Activated CD4-positive, alpha-beta T cell treated with anti-CD3 and anti-CD28 coated beads, Interleukin-2, amount 10 ng/mL, durations not matched to agents 7 days and 5 days (primary cell): ENCODE measurements around the gene MZT2A. TPM values are rescaled to one million over a fixed set of nuclear protein-coding genes. Genes with fewer than 3 reads are reported as not detected.
A peak's percentile ranks its signal among the peaks of the same experiment; 100 is the strongest.
"Not testable (repeated sequence)": the region's sequence is repeated elsewhere in the genome, so short reads cannot be mapped to it uniquely, and the experiment has no call there.

Experiments
- CTCF ChIA-PET: fragments of 350-600 bp; sonication (Branson Sonifier 250); formaldehyde crosslinking; loops from one replicate; lab custom pipeline; 2021; ENCODE audit warnings: antibody characterized with exemption; lab: Charles Lee
- POLR2A ChIA-PET: fragments of 350-600 bp; sonication (Branson Sonifier 250); formaldehyde crosslinking; loops from one replicate; lab custom pipeline; 2021; ENCODE audit warnings: antibody characterized with exemption; lab: Charles Lee
- DNase-seq: peaks from one replicate; pipeline ENCODE4 v3.0.0-alpha.2; 2020
- H3K27ac Mint-ChIP-seq: one replicate; pipeline ENCODE4 v1.8.0; 2021; ENCODE audit warnings: mild to moderate bottlenecking, moderate library complexity, mixed read lengths
- H3K27me3 Mint-ChIP-seq: one replicate; pipeline ENCODE4 v1.8.0; 2021; ENCODE audit warnings: mixed read lengths
- H3K36me3 Mint-ChIP-seq: one replicate; pipeline ENCODE4 v1.8.0; 2021; ENCODE audit warnings: low read depth, mixed read lengths
- H3K4me1 Mint-ChIP-seq: one replicate; pipeline ENCODE4 v1.8.0; 2021; ENCODE audit warnings: mixed read lengths
- H3K4me3 Mint-ChIP-seq: one replicate; pipeline ENCODE4 v1.8.0; 2021; ENCODE audit warnings: mild to moderate bottlenecking, moderate library complexity, mixed read lengths
- H3K9me3 Mint-ChIP-seq: one replicate; pipeline ENCODE4 v1.8.0; 2021; ENCODE audit warnings: mixed read lengths
- total RNA-seq, 2 experiments: library from RNA; stranded (reverse); gene quantifications; one replicate each; pipeline ENCODE4 v1.2.3, GENCODE V29; 2021

MZT2A gene
- total RNA-seq, 2 experiments from 2014 or later = 96.9 to 116 TPM

DNA sequence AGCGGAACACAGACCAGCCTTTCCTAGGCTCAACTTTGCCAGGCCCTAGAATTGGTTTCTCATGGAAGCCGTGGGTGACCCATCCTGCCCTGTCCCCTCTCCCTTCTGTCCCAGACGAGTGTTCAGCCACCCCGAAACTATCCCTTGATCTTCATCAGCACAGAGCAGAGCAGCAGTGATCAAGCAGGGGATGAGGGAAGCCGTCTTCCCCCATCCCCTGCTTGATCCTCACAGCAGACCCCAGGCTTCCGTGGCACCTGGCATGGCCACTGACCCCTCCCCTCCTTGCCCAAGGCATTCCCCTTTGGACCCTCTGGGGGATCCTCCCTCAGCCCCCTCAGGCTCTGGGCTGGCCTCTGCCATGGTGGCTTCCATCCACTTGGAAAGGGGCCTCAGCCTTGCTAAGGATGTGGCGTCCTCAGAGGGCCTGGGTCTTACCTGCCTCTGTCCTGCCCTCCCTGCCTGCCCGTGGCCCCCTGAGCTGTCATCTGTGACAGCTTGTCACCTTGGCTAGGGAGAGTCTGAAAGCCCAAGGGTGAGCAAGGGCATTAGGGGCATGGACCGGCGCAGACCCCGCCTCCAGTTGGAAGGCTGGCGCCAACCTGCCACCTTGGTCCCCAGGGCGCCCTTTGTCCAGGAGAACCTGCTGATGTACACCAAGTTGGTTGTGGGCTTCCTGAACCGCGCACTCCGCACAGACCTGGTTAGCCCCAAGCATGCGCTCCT, 25.1 kb upstream of the MZT2A start:
- no peak overlapping the region for H3K27ac Mint-ChIP-seq
- no peak overlapping the region for H3K4me3 Mint-ChIP-seq
- ChIA-PET CTCF (no interaction called here), POLR2A (no interaction called here)
- H3K36me3 Mint-ChIP-seq = peaks cover 13% of the 10 kb centered on the region
- no peaks in the 10 kb centered on the region for H3K9me3 Mint-ChIP-seq
- peaks cover 14% of the 10 kb centered on the region for H3K4me1 Mint-ChIP-seq
- no peaks in the 10 kb centered on the region for H3K27me3 Mint-ChIP-seq
- no peak for DNase-seq

GRCh38 chr2:131516621-131517020, 24.4 kb upstream of the MZT2A start:
- not testable (repeated sequence) for H3K27me3 Mint-ChIP-seq, DNase-seq

DNA sequence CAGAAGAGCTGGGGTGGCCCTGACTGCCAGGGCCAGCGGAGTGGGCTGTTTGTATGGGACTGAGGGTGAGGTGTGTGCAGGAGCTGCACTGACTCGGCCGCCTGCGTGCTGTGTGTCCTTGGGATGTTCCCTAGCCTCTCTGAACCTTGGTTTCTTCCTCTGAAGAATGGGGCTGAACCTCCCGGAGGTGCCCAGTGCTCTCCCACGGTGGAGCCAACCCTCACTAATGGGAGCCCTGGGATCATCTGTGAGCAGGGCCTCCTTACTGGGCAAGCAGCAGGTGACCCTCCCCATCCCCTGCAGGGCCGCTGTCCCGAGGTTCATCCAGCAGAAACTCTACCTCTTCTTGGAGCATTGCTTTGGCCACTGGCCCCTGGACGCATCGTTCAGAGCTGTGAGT, 23.8 kb upstream of the MZT2A start:
- H3K9me3 Mint-ChIP-seq = no peaks in the 10 kb centered on the region
- H3K36me3 Mint-ChIP-seq = peaks cover 16% of the 10 kb centered on the region
- H3K27me3 Mint-ChIP-seq = no peaks in the 10 kb centered on the region
- CTCF ChIA-PET = interaction anchor here (0.6 kb wide), 1 partner anchor 45 kb away, joined by 3 read pairs; no protein-coding TSS in a partner anchor
- no peak overlapping the region for H3K4me3 Mint-ChIP-seq
- DNase-seq = no peak
- H3K27ac Mint-ChIP-seq = no peak overlapping the region
- POLR2A ChIA-PET = no interaction called here
- H3K4me1 Mint-ChIP-seq = peaks cover 15% of the 10 kb centered on the region

More at GRCh38 chr2:131516621-131517020, 24.4 kb upstream of the MZT2A start:
- H3K27ac Mint-ChIP-seq, H3K4me3 Mint-ChIP-seq, POLR2A ChIA-PET, H3K9me3 Mint-ChIP-seq: not testable (repeated sequence)
- H3K4me1 Mint-ChIP-seq = peaks cover 15% of the 10 kb centered on the region
- peaks cover 14% of the 10 kb centered on the region for H3K36me3 Mint-ChIP-seq
- CTCF ChIA-PET = interaction anchor here (0.6 kb wide), 1 partner anchor 44 kb away, joined by 3 read pairs; no protein-coding TSS in a partner anchor

DNA sequence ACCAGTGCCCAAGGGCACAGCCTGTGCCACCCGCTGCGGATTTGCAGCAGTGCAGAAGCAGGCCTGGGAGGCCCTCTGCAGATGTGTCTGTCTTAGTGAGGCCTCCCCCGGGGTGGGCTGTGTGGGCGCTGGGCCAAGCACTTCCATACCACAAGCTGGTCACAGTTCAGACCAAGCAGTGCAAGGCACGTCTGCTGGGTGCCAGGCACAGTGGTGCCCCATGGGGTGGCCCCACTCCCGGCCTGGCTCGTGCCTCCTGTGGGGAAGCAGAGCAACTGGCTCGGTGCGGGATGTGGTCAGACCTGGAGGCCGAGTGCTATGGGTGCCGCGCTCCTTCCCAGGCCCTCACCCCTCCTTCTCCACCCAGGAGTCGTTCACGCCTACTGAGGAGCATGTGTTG, 23.0 kb upstream of the MZT2A start:
- H3K9me3 Mint-ChIP-seq, POLR2A ChIA-PET, H3K27me3 Mint-ChIP-seq, H3K4me3 Mint-ChIP-seq, H3K27ac Mint-ChIP-seq, DNase-seq, CTCF ChIA-PET: not testable (repeated sequence)
- peaks cover 16% of the 10 kb centered on the region for H3K36me3 Mint-ChIP-seq
- peaks cover 15% of the 10 kb centered on the region for H3K4me1 Mint-ChIP-seq

DNA sequence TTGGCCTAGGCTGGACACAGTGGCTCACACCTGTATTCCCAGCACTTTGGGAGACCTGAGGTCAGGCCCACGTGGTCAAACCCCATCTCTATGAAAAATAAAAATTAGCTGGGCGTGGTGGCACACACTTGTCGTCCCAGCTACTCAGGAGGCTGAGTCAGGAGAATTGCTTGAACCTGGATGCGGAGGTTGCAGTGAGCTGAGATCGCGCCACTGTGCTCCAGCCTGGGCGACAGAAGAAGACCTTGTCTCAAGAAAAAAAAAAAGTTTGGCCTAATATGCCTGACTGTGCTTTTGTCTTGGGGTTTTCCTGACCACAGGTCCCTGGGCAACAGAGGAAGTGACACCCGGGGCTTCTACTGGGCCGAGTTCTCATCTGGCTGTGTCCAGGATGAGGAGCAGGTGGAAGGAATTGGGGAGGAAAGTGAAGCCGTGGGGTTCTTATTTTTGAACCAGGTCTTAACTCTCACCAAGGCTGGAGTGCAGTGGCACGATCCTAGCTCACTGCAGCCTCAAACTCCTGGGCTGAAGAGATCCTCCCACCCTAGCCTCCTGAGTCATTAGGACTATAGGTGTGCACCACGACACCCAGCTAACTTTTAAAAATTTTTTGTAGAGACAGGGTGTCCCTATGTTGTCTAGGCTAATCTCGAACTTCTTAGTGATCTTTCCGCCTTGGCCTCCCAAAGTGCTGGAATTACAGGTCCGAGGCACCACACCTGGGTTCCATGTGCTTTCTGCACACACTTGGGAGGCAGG, 22.4 kb upstream of the MZT2A start:
- H3K4me3 Mint-ChIP-seq, H3K27me3 Mint-ChIP-seq, CTCF ChIA-PET, POLR2A ChIA-PET, H3K9me3 Mint-ChIP-seq, DNase-seq: not testable (repeated sequence)
- Mint-ChIP-seq H3K36me3 (peaks cover 14% of the 10 kb centered on the region), H3K4me1 (peaks cover 15% of the 10 kb centered on the region), H3K27ac (peak overlapping the region; percentile 50)

DNA sequence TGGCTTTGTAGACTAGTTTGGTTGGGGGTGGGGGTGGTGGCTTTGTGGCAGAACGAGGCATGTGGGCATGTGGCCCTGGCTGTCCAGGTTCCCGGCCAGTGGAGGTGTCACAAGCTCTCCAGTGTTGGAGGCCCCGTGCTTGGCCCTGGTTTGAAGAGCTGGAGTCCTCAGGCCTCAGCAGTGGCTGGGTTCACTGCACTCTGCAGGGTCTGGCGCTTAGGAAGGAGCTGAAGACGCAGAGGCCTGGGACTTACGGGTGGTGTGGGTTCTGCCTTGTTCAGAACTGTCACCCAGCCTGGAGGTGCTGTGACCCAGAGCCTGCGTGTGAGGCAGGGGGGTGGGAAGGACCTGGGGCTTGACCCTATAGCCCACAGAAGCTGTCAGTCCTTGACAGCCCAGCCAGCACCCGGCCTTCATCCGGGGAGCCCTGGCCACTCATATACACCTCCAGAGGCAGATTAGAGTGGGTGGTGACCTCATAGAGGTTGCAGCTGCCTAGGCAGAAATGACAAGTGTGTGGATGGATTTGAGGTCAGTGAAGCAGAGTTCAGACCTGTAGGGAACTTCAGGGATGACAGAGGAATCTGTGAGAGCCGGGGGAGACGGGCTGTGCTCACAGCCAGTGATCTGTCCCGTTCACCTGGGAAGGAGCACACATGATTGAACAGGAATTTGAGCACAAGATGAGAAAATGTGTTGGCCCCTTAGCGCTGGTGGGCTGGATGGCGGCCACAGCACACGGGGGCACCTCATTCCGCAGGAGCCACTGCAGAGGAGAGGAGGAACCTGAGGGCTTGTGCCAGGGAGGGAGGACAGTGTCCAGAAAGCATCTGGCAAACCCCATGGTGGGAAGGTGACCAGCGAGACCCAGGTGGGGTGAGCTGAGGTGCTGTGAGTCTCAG, 20.0 kb upstream of the MZT2A start:
- CTCF ChIA-PET, POLR2A ChIA-PET, H3K4me3 Mint-ChIP-seq, DNase-seq, H3K27me3 Mint-ChIP-seq, H3K9me3 Mint-ChIP-seq: not testable (repeated sequence)
- H3K36me3 Mint-ChIP-seq = peaks cover 16% of the 10 kb centered on the region
- peak overlapping the region; percentile 28 for H3K27ac Mint-ChIP-seq
- H3K4me1 Mint-ChIP-seq = peaks cover 15% of the 10 kb centered on the region

GRCh38 chr2:131511291-131511968, 19.2 kb upstream of the MZT2A start:
- Mint-ChIP-seq H3K36me3 (peaks cover 19% of the 10 kb centered on the region), H3K4me1 (peaks cover 15% of the 10 kb centered on the region)
- DNase-seq, H3K27ac Mint-ChIP-seq, H3K27me3 Mint-ChIP-seq, POLR2A ChIA-PET, H3K4me3 Mint-ChIP-seq, H3K9me3 Mint-ChIP-seq, CTCF ChIA-PET: not testable (repeated sequence)

DNA sequence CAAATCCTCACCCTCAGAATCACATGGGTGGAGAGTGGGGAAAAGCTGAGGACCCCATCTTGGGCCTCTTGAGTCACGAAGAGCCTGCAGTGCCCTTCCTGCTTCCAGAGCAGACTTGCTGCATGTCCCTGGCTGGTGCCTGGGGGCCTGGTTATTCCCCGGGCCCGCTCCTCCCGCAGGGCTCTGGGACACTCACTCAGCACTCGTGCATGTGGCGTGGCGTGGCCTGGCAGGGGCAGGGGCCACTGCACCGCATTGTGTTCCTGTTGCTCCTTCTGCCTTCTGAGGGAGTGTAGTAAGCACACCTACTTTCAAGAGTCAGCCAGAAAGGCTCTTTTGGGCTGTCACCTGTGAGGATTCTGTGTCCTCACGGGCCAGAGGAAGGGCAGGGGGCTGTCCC, 17.4 kb upstream of the MZT2A start:
- no peaks in the 10 kb centered on the region for H3K27me3 Mint-ChIP-seq
- peaks cover 19% of the 10 kb centered on the region for H3K4me1 Mint-ChIP-seq
- H3K4me3 Mint-ChIP-seq = no peak overlapping the region
- ChIA-PET CTCF (interaction anchor here (0.6 to 2.3 kb wide), 2 partner anchors 13 to 17 kb away, joined by 3 to 10 read pairs; no protein-coding TSS in a partner anchor), POLR2A (no interaction called here)
- H3K36me3 Mint-ChIP-seq = peaks cover 29% of the 10 kb centered on the region
- no peaks in the 10 kb centered on the region for H3K9me3 Mint-ChIP-seq
- no peak overlapping the region for H3K27ac Mint-ChIP-seq
- DNase-seq = no peak

DNA sequence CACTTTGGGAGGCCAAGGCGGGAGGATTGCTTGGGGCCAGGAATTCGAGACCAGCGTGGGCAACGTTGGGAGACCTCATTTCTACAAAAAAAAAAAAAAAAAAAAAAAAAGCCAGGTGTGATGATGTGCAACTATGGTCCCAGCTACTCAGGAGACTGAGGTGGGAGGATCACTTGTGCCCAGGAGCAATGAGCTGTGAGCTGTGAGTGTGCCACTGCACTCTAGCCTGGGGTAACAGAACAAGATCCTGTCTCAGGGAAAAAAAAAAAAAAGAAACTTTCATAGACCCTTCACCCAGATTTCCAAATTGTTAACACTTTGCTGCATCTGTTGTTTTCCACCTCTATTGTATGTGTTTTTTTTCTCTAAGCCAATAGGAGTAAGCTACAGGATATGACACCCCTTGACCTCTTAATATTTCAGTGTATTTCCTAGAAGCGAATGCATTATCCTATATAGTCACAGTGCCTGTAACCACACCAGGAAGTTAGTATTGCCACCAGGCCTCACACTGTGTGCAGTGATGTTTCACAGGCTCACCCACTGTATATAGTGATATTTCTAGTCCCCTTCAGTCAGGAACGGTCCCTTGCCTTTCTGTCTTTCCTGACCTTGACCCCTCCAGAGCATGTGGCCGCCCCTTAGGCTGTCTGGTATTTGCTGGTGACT, 12.0 kb upstream of the MZT2A start:
- not testable (repeated sequence) for H3K9me3 Mint-ChIP-seq, H3K27me3 Mint-ChIP-seq
- Mint-ChIP-seq H3K4me1 (peaks cover 21% of the 10 kb centered on the region), H3K36me3 (peaks cover 44% of the 10 kb centered on the region), H3K27ac (peak overlapping the region; percentile 93), H3K4me3 (peak overlapping the region; percentile 58)
- ChIA-PET POLR2A (interaction anchor here (0.7 to 1.9 kb wide), 2 partner anchors 11 to 306 kb away, joined by 3 to 6 read pairs; no protein-coding TSS in a partner anchor), CTCF (interaction anchor here (2.0 kb wide), 1 partner anchor 12 kb away, joined by 12 read pairs; the partner anchor contains the start of gene MZT2A)
- DNase-seq = peak; percentile 11

GRCh38 chr2:131503587-131503986, 11.4 kb upstream of the MZT2A start:
- ChIA-PET POLR2A (interaction anchor here (1.9 kb wide), 1 partner anchor 10 kb away, joined by 6 read pairs; no protein-coding TSS in a partner anchor), CTCF (interaction anchor here (2.0 kb wide), 1 partner anchor 11 kb away, joined by 12 read pairs; the partner anchor contains the start of gene MZT2A)
- DNase-seq, H3K9me3 Mint-ChIP-seq, H3K27me3 Mint-ChIP-seq, H3K4me3 Mint-ChIP-seq: not testable (repeated sequence)
- H3K4me1 Mint-ChIP-seq = peaks cover 25% of the 10 kb centered on the region
- peak overlapping the region; percentile 93 for H3K27ac Mint-ChIP-seq
- peaks cover 48% of the 10 kb centered on the region for H3K36me3 Mint-ChIP-seq

- CTCF ChIA-PET, POLR2A ChIA-PET, DNase-seq, H3K4me3 Mint-ChIP-seq, H3K27me3 Mint-ChIP-seq, H3K9me3 Mint-ChIP-seq: not testable (repeated sequence)
- Mint-ChIP-seq H3K27ac (peak overlapping the region; percentile 73), H3K36me3 (peaks cover 31% of the 10 kb centered on the region), H3K4me1 (peaks cover 45% of the 10 kb centered on the region)
Measured at GRCh38 chr2:131498321-131498973, 6.2 kb upstream of the MZT2A start.
